Placental epithelial cell (primary cell): ENCODE results near the gene DAAM1. TPM values are rescaled to one million over a fixed set of nuclear protein-coding genes. Genes with fewer than 3 reads are reported as not detected.

Experiments used
- total RNA-seq: library from RNA; depleted of rRNA; stranded (reverse); fragments of >200 nt; gene quantifications from 2 replicates; pipeline ENCODE4 v1.2.3, GENCODE V29; 2012

Gene DAAM1
- 26.7 and 50.3 TPM in 2 replicates for total RNA-seq

GRCh38 chr14:59188461-59189090 lies at the start of gene DAAM1:
TSS of gene DAAM1 (plus strand) at chr14:59188667. CDS start at chr14:59263478, 74,811 bp downstream.

